Measurements from ENCODE around the gene CARS1. TPM values are rescaled to one million over a fixed set of nuclear protein-coding genes. Genes with fewer than 3 reads are reported as not detected.
A peak's percentile ranks its signal among the peaks of the same experiment; 100 is the strongest.

CARS1 gene
- total RNA-seq, 1 experiment from 2014 or later, result 115 TPM

DNA sequence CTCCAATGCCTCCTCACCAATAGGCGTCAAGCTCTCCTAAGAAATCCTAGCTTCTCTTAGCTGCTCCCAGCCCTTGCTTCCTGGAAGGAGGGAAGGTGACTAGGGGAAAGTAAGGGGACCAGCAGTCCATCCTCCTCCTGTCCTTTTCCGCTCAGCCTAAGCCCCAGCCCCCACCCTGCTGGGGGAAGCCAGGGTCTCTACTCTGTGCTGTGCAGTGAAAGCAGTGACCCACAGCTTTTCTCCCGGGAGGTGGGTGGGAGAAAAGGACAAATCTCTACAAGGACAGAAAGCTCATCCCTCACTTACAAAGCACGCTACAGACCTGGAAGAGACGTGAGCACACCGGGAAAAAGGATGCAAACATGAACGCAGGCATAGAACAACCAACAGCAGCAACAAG, 97.1 kb downstream of the CARS1 start:
- DNase-seq (ENCODE audit: low spot score), result no peak

GRCh38 chr11:2958251-2958650, 99.0 kb downstream of the CARS1 start:
- DNase-seq (ENCODE audit: low spot score), result no peak

GRCh38 chr11:2955906-2956476, 101.2 kb downstream of the CARS1 start:
- no peak for DNase-seq (ENCODE audit: low spot score)

- DNase-seq (ENCODE audit: low spot score), result no peak
These were observed 103.0 kb downstream of the CARS1 start for GRCh38 chr11:2954263-2954662.

- no peak for DNase-seq (ENCODE audit: low spot score)
These were observed 104.9 kb downstream of the CARS1 start for GRCh38 chr11:2952290-2952689.

DNA sequence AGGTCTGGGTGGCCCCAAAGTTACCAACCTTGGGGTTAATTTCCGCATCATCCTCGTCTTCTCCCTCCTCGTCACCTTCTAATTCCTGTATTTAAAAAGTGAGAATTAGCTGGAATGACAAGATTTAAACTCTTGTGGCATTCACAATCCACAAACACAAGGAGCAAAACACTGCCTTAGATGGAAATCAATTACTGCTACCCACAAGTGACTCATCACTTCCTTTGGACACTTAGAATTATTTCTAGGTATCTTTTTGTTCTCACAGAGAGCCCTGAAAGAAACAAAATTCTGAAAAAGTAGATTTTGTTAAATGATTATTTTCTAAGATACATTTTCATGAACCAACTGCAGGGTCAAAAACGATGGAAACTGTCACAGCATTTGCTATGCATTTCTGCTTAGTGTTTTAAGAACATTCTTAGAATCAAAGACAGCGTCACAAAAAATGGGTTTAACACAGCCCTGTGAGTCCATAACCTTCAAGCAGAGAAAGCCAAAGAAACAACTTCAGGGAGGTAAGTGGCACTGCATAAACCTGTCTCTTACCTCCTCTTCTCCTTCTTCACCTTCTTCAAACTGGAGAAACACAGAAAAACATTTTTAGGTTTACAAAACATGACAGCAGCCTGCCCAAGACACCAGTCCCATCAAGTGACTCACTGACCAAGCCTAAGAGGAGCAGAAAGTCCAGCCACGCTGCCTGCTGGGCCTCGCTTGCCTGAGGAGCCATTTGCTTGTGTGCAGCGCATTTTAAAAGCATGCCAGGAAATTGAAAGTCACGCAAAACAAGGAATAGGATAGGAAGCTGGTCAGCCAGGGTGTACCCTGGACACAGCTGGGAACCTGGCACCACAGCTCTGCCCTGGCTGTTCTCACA, 105.8 kb downstream of the CARS1 start:
- peak; percentile 76 for DNase-seq (ENCODE audit: low spot score)

Other genes starting within 250 kb of the CARS1 start
- gene CDKN1C, start 171.6 kb downstream of the CARS1 start, total RNA-seq (2014; rRNA removed; shearing (Covaris generic)), result 4.2 and 5.1 TPM in 2 replicates
- gene PHLDA2, start 128.0 kb downstream of the CARS1 start, total RNA-seq (2014; rRNA removed; shearing (Covaris generic)), result 11.7 and 15.2 TPM in 2 replicates
- gene NAP1L4, start 65.1 kb downstream of the CARS1 start, total RNA-seq (2014; rRNA removed; shearing (Covaris generic)), result 104 and 128 TPM in 2 replicates
- 9.2 and 12.7 TPM in 2 replicates for gene OSBPL5, start 107.9 kb upstream of the CARS1 start, total RNA-seq (2014; rRNA removed; shearing (Covaris generic))
- gene MRGPRG, start 161.4 kb upstream of the CARS1 start, total RNA-seq (2014; rRNA removed; shearing (Covaris generic)), result not detected in 2 replicates
- not detected in 2 replicates for gene MRGPRE, start 175.0 kb upstream of the CARS1 start, total RNA-seq (2014; rRNA removed; shearing (Covaris generic))